NCI-H2196 treated with DMSO at 0.1 percent for 48 hours (cell line): Measurements from ENCODE around the gene PLEKHA5.

ENCODE experiments used
- DNase-seq: peaks from one replicate; lab custom pipeline; 2025; ENCODE audit not compliant: unreplicated experiment; lab: John Stamatoyannopoulos, UW

The PLEKHA5 gene

DNA sequence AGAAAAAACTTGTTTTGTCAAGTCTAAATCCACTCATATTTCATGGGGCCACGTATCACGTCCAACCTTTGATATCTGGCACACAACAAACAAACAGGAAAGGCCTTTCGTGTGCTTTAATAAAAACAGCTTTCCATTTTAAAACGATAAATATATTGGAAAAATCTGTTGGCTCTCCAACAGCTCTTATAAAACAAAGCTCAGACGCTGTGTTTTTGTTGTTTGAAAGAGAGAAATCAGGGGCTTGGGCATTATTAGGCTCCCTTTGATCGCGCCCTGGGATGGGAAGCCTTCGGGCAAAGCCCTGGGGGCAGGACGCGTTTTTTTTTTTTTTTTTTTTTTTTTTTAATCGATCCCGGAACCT, 429 bp upstream of the PLEKHA5 start:
- DNase-seq: peak; percentile 77

DNA sequence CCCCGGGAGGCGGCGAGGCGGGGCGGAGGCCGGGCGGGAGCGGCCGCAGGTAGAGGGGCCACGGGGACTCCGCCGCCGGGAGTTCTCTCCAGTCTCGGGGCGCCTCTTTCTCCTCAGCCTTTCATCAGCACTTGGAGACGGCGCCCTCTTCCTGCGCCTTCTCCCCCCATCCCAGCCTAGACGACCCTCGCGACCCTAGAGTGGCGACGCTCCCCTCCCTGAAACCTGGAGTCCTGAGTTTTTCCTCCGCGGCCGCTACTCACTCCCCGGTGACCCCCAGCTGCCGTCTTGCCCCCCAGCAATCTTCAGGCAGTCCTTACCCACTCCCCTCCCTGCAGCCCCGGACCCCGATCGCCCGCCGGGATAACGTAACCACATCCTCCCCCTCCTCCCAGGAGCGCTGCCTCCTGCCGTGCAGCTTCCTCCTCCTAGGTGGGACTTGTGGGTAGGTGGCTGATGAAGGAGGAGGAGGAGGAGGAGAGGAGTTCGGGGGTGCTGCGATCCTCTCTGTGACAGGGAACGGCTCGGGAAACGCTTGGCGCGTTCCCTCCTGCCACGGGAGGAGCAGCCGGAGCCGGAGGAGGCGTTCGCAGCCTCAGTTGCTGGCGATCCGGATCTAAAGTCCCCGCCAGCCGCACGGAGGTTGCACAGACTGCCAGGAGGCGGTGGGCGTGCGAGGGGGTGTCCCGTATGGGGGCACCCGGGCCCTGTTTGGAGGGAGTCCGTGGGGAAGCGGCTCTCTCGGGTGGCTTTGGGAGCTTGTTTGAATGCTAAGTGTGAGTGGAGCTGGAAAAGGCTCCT, 891 bp downstream of the PLEKHA5 start:
- no peak for DNase-seq

DNA sequence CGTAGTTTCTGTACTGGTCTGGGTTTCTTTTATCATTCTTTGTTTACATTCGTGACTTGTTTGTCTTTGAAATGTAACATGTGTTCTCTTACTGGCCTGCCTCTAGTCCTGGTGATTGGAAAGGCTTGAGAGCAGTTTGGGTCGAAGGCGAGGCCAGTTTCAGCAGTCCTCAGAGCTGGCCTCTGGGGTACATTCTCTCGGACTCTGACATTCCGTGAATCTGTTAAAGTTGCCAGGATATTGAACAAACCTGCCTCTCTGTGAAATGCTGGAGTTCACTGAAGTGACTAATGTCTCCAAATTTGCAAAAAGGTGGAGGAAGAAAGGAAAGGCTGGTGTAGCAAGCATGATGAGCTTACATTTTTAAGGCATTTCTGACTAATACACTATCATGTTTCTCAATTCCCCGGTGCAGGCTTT, 1.5 kb downstream of the PLEKHA5 start:
- no peak for DNase-seq

DNA sequence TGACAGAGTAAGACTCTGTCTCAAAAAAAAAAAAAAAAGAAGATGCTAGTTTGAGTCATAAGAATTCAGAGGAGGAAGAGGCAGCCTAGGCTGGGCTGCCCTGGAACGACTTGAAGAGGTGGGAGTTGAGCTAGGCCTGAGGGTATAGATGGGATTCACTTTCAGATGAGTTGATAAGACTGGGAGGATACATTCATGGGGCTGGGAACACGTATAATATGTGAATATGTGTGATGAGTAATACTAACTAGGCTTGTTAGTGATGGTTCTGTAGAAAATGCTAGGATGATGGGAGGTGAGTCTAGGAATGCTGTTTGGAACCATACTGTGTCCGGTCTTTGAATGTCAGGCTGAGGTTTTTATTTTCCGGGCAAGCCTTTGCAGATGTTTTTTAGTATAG, 9.0 kb downstream of the PLEKHA5 start:
- no peak for DNase-seq

DNA sequence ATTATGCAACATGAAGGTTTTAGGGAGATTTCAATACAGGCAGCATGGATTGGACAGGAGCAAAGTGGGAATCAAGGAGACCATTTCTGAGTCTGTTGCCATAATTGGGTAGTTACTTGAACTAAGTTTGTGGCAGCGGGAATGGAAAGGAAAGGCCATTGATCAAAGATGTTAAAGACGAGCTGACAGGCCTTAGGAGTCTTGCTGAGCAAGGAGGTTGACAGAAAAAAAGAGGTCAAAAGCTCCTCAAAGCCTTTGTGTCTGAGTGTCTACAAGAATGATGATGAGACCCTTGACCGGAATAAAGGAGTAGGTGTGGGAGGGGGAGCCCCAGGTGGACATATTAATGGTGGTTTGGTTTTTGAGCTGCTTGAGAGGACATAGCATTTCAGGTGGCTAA, 9.4 kb downstream of the PLEKHA5 start:
- no peak for DNase-seq

DNA sequence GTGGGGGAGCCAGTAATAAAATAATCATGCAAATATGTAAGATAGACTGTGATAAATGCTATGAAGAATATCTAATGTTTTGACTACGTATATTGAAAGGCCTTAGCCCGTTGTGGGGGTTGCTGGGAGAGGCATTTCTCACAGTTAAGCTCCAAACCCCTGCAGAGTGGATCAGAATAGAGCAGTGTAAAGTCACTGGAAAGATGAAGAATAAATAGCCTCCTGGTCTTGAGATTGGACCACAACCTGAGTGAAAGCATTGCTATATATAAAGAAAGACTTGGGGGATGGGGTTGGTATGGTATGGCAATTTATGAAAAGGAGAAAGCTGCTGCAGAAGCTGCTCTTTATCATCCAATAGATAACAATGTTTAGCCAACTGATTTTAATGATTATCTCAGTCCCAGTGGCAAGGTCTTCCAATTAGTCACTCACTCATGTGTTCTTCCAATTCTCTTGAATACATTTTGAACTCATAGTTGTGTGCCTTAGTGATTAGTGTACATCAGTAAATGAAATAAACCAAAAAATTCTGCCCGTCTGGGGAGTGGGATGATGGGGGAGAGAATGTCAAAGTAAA, 10.2 kb downstream of the PLEKHA5 start:
- no peak for DNase-seq

DNA sequence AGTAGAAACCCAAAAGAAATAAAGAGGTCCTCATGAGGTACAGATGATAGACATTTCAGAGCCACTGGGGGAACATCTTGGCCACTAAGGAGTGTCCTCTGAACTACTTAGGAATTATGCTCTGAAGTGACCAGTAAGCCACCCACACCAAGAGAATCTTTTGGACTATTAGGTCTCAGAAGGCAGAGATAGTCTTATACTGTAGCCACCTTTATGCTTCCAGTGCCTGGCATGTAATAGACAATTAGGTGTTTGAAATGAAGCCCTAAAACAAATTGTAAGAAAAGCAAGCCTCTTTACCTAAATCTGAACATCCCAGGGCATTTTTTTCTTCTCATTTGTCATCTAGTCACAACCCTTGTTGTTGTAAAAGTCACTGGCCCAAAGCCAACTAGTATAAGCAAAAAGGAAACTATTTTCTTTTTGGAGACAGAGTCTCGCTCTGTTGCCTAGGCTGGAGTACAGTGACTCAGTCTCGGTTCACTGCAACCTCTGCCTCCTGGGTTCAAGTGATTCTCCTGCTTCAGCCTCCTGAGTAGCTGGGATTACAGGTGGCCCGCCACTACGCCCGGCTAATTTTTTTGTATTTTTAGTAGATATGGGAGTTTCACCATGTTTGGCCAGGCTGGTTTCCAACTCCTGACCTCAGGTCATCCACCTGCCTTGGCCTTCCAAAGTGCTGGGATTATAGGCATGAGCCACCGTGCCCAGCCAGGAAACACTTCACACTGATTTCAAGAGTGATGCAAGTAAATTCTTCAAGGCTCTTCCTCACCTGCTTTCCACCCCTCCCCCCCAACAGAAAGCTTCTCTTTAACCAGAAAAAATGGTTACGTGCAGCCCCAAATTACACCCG, 11.1 kb downstream of the PLEKHA5 start:
- DNase-seq: no peak

DNA sequence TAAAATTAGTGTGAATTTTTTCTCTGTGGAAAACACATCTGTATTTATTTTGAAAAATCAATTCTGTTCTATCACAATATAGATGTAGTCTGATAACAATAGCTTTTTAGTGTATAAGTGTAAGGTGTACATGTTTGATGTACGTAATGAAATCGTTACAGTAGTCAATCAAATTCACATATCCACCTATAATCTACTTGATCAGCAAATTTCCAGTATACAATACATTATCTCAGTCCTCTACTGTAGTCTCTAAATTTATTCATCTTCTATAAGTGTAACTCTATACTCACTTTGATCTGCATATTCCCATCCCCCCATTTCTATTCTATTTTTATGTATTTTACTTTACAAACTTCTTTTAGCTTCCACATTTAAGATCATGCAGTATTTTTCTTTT, 13.0 kb downstream of the PLEKHA5 start:
- no peak for DNase-seq

DNA sequence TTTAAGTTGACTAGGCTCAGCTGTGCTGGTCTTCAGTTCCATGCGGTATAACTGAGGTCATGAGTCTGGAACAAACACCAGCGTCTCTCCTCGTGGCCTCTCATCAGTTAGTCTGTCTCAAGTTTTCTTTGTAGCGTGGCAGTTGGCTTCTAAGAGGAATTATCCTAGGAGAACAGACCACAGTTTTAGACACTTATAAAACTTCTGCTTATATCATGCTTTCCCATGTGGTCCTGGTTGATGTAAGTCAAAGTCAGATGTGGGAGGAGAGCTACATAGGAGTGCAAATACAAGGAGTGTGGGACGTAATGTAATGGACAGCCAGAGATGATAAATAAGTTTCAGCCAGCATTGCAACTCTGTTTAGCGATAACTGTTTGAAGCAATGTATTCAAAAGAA, 14.8 kb downstream of the PLEKHA5 start:
- DNase-seq: no peak

DNA sequence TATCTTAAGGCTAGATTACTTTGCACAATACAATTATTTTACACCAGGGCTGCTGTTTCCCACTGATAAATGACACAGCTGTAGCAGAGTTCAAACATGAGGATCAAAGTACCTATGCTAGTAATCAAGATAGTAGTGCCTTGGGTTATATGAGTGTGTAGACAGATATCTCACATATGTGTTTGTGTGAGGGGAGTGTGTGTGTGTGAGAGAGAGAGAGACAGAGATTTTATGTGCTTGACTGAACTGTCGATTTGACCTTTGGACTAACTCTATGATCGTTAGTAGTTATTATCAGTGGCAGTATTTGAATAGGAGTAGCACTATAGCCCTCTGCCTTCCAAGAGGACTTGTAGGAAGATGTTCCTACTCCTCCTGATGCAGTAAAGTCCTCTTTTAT, 15.5 kb downstream of the PLEKHA5 start:
- no peak for DNase-seq

DNA sequence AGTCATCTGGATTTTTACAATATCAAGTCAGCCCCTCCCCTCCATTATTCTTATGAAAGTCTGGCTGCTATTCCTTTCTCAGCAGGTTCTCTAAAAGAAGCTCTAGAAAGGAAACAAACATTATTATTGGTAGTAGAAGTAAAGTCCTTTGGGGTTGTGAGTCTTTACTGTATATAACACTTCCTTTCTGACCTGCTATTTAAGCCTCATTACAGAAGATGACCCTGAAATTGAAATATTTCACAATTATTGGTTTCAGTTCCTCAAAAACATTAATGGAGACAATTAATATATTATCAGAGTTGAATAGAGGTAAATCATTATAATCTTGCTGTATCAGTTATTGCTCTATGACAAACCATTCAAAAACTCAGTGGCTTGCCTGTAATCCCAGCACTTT, 19.3 kb downstream of the PLEKHA5 start:
- no peak for DNase-seq

DNA sequence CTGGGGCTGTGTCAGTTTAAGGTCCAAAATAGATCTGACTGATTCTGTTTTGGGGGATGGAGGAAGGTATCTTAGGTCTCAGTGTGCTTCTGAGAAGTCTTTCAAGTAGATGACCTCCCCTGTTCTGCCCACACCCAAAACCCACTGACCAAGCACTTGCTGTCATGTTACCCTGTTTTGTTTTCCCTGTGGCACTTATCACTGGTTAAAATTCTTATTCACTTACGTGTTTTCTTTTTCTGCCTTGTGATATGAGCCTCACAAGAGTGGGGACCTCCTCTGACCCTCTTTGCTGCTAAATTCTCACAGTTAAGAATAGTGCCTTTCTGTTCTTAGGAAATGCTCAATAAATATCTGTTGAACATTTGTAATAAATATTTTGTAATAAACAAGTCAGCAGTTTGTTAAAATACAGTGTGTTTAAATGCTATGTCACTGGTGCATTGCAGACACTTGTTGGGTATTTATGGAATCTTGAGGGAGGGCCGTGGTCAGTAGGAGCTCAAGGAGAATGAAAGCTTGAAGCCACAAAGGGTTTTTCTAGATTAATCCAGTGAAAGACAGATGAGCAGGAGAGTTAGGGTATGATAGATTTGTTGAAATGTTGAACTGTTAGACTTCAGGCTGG, 20.9 kb downstream of the PLEKHA5 start:
- DNase-seq: no peak

DNA sequence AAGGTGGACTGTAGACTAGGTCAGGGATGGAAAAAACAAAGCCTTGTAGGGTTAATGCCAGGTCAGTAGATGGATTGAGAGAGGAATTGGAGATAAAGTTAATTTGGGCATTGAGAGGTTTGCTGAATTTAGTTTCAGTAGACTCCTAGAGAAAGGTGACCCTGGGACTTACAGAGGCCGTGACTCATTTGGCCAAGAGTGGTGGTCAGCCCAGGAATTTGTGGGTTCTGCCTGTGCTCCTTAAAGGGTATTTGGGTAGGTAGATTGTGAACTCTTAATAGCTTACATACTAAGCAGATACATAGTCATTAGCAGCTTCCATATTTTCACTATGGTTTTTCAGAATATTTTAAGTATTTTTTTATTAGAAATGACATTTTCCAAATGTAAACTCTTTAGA, 21.8 kb downstream of the PLEKHA5 start:
- DNase-seq: no peak

DNA sequence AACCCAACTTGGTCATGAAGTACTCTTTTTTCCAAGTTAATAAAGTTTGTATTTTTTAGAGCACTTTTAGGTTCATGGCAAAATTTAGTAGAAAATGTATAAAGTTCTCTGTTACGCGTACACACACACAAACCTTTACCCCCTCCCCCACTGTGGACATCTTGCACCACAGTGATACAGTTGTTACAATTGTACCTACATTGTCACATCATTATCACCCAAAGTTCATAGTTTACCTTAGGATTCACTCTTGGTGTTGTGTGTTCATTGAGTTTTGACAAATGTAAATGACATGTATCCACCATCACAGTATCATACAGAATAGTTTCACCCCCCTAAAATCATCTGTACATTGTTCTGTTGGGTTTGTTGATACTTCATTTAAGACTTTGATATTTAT, 23.9 kb downstream of the PLEKHA5 start:
- DNase-seq: no peak

DNA sequence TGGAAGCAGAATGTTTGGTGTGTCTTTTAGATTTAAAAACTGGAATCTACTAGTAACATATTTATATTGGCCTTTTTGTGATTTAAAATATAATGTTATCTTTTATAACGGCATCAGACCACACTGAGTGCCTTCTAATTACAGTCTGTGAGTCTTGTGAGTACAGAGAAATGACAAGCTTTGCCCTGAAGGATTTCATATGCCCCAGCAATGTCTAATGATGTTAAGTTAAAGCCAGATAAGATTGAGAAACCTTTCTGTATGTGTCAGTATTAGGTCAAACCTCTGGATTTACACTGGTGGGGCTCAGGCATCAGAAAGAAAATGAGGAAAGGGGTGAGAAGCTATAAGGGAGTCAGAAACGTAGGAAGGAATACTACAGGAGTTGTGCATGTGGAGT, 25.2 kb downstream of the PLEKHA5 start:
- no peak for DNase-seq

DNA sequence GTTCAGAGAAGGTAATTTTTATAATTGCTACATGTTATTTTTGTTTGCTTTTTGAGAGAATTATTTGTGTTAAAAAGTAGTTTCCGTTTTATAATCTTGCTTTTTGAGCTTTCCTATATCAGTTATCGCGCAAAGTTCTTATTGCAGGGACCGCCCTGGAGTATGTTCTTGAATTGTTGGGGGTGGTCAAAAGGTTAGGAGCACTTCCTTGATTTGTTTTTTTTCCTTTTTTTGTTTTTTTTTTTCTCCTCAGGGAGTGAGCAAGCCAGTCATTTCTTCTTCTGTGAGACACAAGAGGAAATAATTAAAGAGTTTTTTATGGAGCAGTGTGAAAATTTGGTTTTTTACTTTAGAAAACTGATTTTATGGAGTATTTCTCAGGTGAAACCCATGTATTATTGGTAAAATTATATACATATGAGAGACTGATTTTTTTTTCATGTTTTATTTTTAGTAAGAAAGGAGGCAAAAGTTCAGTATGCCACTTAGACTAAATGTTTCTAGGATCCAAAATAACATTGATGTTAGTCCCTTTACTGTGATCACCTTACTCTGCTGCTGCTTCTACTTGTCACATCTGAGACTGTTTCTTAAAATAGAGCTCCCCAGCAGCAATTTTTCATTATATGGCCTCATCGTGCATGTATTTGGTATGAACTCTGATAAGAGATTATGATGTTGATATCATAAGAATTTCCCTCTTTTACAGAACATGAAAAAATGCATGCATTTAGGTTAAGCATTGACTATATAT, 26.6 kb downstream of the PLEKHA5 start:
- no peak for DNase-seq

DNA sequence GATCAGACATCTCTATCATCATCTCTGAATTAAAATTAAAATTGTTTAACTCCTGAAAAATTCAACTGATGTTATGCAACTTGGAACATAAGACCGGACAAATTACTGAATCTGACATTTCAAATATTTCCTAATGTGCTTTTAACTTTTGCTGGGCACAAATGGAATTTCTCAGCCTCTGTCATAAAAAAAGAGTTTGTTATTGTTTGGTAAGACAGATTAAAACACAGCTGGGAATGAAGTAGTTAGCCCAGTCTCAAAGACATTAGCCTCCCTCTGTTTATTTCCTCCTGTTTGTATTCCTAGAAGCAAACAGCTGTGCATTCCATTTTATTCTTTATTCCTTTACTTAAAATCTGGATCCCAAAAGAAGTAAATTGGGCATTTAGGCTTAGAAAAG, 29.4 kb downstream of the PLEKHA5 start:
- no peak for DNase-seq

DNA sequence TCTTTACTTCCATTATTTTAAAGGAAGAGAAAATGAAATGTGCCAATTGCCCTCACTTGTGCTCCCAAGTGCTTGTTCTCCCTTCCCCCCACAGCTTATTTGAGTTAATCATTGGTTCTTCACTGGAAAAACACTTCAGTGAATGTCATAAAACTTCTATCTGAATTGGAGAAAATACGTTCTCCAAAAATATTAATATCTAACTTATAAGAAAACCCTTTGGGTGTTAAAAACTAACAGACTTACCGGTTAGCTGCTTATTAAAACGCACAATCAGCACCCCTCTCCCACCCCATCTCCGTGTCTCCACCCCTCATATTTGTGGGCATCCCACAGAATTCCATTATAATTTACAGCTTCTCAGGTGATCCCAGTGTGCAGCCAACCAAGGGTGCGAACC, 31.7 kb downstream of the PLEKHA5 start:
- DNase-seq: no peak

DNA sequence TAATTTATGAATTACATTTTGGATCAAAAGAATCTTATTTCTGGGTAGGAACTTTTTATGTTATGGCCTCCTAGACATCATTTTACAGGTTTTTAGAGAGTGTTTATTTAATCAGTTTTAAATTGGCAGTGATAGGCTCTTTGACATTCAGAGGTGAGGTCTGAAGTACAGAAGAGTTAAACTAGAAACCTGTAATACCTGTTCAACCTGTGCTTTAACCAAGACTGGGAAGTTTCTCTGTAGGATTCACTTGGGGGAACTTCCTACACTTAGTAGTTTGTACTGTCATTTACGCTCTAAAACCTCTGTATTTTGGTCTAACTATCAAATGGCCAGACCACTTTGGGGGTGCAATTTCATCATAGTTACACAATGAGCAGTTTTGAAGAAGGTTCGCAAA, 35.9 kb downstream of the PLEKHA5 start:
- DNase-seq: no peak

DNA sequence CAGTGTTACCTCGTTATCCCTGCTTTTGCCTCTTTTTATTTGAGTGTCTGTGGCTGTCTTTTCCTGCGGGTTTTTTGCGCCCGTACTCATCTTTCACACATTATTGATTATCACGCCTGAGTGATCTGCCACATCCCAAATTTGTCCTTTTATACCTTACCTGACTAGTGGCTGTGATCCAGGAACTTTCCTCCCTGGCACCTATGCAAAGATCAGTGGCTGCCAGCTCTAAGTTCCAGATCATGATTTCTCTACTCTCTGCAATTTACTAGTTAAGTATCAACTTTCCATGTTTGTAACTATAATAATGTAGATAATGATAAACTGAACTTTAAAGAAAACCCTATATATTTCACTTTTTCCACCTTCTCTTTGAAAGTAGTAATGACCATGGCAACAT, 36.9 kb downstream of the PLEKHA5 start:
- DNase-seq: no peak

DNA sequence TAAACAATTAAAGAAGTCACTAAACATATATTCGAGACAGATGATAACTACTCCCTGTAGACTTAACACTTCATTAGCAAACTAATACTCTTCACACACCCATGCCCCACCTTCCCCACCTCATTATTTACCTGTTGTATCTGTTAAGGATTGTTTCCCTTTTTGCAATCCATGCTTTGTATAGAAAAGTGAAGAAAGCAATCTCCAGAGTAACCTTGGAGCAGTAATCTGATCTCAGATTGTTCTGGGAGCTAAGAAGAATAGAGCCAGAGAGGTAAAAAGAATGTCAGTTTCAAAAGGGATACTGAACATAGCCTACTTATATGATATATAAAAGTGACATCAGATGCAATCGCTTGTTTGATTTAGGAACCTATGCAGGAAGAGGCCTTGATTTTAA, 37.4 kb downstream of the PLEKHA5 start:
- DNase-seq: no peak
